Lower leg skin (tissue), 4 donors: ENCODE data around the gene COBL. TPM values are rescaled to one million over a fixed set of nuclear protein-coding genes. Genes with fewer than 3 reads are reported as not detected.

ENCODE experiments used
- DNase-seq, 2 donors: peaks; one replicate each; pipeline ENCODE4 v3.0.0-alpha.2; 2019; ENCODE audit warnings: low spot score in 2 of 2
- H3K4me3 ChIP-seq: fragments of 200-600 bp; sonication (generic); 2 replicates; pipeline ENCODE4 v1.5.1; 2017; ENCODE audit warnings: mild to moderate bottlenecking, low read depth; ENCODE audit not compliant: poor library complexity, severe bottlenecking
- CTCF ChIP-seq, 3 donors: fragments of 450-650 bp; IDR thresholded peaks; one replicate each; pipeline ENCODE4 v1.5.1; 2016; ENCODE audit warnings: antibody characterized with exemption in 3 of 3, mild to moderate bottlenecking in 3 of 3, moderate library complexity in 2 of 3
- POLR2A ChIP-seq, 2 donors: fragments of 450-650 bp; IDR thresholded peaks; one replicate each; pipeline ENCODE4 v1.6.1; 2016 to 2017; ENCODE audit warnings: antibody characterized with exemption in 2 of 2, mild to moderate bottlenecking in 1 of 2, moderate library complexity in 1 of 2
- WGBS, 2 donors: methylation state at CpG; one replicate each; pipeline ENCODE4 v1.1.5; 2018; 5-methylcytosine and 5-hydroxymethylcytosine counted together
- intact Hi-C: fragments of 100-400 bp; cut with DNase I; formaldehyde crosslinking; loops from one replicate; pipeline ENCODE4 v1.15.0; 2023; ENCODE audit warnings: low total_unique reads
- total RNA-seq, 4 donors: library from RNA; depleted of rRNA; stranded (reverse); fragments of >200 nt; gene quantifications; one replicate each; pipeline ENCODE4 v1.1.0, GENCODE V29; 2016

Gene COBL
- total RNA-seq, 4 donors from 2014 or later = 40.2 to 94.1 (median 66.5) TPM

- 95 to 96% methylated on average over 7 of the region's 7 CpGs for WGBS, 2 donors
- DNase-seq = peak in 1 of 2 donors; percentile 68
- TF ChIP-seq CTCF (IDR thresholded peaks at IDR 0.05) (no peak), POLR2A (IDR thresholded peaks at IDR 0.05) (no peak)
- intact Hi-C loops = no loop called here
- no peak overlapping the region for H3K4me3 ChIP-seq
These were observed 169.6 kb downstream of the COBL start for GRCh38 chr7:51146816-51147586.

GRCh38 chr7:51144178-51144577, 172.4 kb downstream of the COBL start:
- no peak for TF ChIP-seq CTCF (IDR thresholded peaks at IDR 0.05)
- TF ChIP-seq POLR2A (IDR thresholded peaks at IDR 0.05) = no peak
- intact Hi-C loops = no loop called here
- WGBS, 2 donors = 43 to 51% methylated on average over 7 of the region's 7 CpGs
- no peak for DNase-seq
- no peak overlapping the region for H3K4me3 ChIP-seq

- intact Hi-C loops = no loop called here
- TF ChIP-seq POLR2A (IDR thresholded peaks at IDR 0.05) = no peak
- TF ChIP-seq CTCF (IDR thresholded peaks at IDR 0.05) = no peak
- DNase-seq = no peak
- 62 to 65% methylated on average over 6 of the region's 6 CpGs for WGBS, 2 donors
- no peak overlapping the region for H3K4me3 ChIP-seq
These were observed 173.7 kb downstream of the COBL start for GRCh38 chr7:51142741-51143385.

GRCh38 chr7:51141451-51142003, 175.1 kb downstream of the COBL start:
- no peak overlapping the region for H3K4me3 ChIP-seq
- WGBS, 2 donors = 4 to 9% methylated on average over 4 of the region's 4 CpGs
- no peak for DNase-seq
- intact Hi-C loops = no loop called here
- no peak for TF ChIP-seq POLR2A (IDR thresholded peaks at IDR 0.05)
- TF ChIP-seq CTCF (IDR thresholded peaks at IDR 0.05) = no peak

GRCh38 chr7:51140199-51141164, 176.1 kb downstream of the COBL start:
- 47 to 49% methylated on average over 15 of the region's 15 CpGs for WGBS, 2 donors
- intact Hi-C loops = no loop called here
- DNase-seq = no peak
- TF ChIP-seq CTCF (IDR thresholded peaks at IDR 0.05) = no peak
- TF ChIP-seq POLR2A (IDR thresholded peaks at IDR 0.05) = no peak
- no peak overlapping the region for H3K4me3 ChIP-seq
